HG03066 (cell line): Measurements from ENCODE around the gene ST7.
"Not testable (repeated sequence)": the region's sequence is repeated elsewhere in the genome, so short reads cannot be mapped to it uniquely, and the experiment has no call there.

Experiments
- ATAC-seq: cut with Tn5 transposase; IDR thresholded peaks from one replicate; pipeline ENCODE4 v1.9.1; 2021; ENCODE audit warnings: low read depth; ENCODE audit not compliant: unreplicated experiment

The ST7 gene

GRCh38 chr7:117120321-117120720 is 167.0 kb downstream of the ST7 start:
- ATAC-seq: not testable (repeated sequence)

- ATAC-seq: not testable (repeated sequence)
Measured at GRCh38 chr7:117122036-117122435, 168.7 kb downstream of the ST7 start.

DNA sequence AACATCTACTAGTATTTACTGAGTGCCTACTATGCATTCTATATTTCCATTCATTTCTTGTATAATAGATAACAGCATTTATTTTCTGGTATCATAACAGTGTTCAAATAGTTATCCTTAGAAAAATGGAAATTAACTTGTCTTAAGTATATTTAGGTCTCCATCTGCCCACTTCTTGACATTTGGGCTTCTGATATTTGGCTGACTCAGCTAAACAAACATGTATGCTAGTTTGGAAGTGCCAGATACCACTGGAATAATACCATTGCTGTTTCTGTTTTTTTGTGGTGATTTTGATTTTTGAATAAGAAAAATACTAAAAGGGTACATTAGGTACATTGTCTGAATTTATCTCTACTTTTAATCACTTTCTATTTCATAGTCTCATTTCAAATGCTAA is 169.2 kb downstream of the ST7 start:
- ATAC-seq: no peak

GRCh38 chr7:117123311-117123926 is 170.1 kb downstream of the ST7 start:
- ATAC-seq: no peak

GRCh38 chr7:117124591-117125220 is 171.4 kb downstream of the ST7 start:
- peak; percentile 91 for ATAC-seq

DNA sequence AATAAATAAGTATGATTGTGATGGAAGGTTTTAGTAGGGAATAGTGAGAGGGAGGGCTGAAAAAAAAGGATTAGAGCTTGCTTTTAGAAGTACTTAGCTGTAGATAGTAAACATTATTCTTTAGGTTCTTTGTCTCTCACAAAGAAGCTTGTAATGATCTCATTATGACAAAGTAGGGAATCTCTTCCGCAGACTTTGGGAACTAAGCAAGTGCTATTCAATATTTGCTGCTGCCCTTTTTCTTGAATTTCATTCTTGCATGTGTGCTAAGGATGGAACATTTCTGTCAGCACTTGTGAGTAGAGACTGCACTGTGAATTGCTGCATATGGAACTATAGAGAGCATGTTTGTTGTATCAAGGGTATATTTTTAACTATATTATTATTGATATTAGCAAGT is 173.4 kb downstream of the ST7 start:
- ATAC-seq: no peak

GRCh38 chr7:117127585-117128168 is 174.4 kb downstream of the ST7 start:
- peak; percentile 51 for ATAC-seq

- no peak for ATAC-seq
Measured at GRCh38 chr7:117129521-117129955, 176.2 kb downstream of the ST7 start.

- no peak for ATAC-seq
Measured at GRCh38 chr7:117130262-117130661, 177.0 kb downstream of the ST7 start.

DNA sequence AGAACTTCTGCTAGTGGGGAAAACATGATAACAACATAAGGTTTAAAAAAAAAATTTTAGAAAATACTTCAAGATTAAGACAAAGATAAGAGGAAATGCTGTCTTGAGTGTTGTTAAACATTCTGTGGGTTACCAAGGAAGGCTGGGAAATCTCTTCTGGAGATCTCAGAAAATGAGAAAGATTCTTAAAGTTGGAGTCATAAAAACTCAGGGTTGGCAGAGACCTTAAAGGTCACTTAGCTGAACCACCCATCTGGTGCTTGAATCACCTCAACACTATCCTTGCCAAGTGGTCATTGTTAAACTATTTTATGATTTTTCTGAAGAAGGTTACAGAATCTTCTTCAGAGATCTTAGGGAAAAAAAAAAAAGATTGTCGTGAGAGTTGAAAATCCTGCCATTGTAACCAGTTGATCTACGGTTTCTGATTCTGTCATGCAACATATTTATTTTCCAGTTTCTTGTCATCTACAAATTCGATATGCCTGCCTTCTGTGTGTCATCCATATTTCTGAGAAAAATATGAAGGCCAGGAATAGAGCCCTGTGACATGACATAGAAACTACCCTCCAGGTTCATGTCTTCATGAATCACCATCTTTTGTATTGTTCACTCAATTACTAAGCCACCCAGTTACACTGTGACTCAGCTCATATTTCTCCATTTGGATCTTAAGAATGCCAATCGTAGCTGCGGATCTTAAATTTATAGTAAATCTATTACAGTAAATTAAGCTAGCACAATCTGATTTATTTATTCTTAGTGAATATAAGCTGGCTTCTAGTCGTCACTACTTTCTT is 179.2 kb downstream of the ST7 start:
- no peak for ATAC-seq

GRCh38 chr7:117133125-117133524 is 179.8 kb downstream of the ST7 start:
- no peak for ATAC-seq

DNA sequence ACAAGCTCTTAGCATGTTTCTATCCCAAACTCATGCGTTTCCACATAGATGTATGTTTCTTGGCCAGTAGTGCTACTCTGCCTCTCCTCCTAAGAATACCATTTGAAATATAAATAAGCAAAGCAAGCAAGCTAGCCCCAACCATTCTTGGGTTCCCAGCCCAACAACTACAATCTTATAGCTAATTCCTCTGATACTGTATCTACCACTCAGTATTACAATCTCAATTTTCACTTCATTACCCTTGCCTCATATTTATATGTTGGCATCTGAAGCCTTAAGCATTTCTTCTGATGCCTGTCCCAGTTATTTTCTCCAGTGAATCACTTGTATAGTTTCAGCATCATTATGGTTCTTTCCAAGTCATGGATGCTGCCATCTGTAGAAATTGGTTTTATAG is 181.1 kb downstream of the ST7 start:
- no peak for ATAC-seq

DNA sequence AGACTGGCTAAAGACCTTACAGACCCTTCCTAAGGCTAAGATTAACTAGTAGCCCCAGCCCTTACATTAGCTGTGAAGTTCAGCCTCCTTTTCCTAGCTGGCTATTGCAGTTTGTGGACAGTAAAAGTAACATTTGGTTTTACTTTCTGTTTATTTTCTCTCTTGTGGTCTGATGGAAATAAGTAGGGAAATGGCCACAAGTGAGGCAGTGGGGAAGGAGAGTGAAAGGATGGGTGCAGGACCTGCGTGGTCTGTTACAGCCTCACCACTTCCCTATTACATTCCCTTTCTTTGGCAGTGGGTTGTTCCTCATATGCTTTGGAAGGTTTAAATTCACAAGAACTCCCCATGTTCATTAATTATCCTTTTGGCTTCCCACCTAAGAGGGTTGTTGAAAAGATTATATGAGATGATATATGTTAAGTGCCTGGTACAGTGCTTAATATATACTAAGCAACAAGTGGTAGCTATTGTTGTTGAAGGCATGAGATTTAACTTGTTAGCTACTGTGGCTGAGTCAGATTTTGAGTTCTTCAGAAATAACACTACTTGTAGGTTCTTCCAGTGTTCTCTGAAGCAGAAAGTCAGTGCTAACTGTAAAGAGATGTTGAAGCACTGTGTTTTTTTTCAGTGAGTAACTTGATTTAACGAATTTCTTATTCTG is 181.7 kb downstream of the ST7 start:
- no peak for ATAC-seq

DNA sequence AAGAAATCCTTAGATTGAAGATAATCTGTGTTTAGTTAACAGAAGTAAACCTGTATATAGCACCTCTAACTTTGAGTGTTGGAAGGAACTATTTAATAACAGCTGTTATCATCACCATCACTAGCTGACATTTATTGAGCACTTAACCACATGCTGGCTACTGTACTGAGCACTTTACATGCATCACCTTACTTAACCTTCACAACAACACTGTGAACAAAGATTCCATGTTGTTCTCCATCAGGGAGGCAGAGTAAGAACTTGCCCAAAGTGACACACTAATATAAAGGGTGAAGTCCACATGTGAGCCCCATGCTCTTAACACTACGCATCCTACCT is 182.2 kb downstream of the ST7 start:
- ATAC-seq: no peak

- no peak for ATAC-seq
Measured at GRCh38 chr7:117137868-117138267, 184.6 kb downstream of the ST7 start.

- ATAC-seq: no peak
Measured at GRCh38 chr7:117138495-117138894, 185.2 kb downstream of the ST7 start.

GRCh38 chr7:117138981-117139380 is 185.7 kb downstream of the ST7 start:
- no peak for ATAC-seq

GRCh38 chr7:117139397-117139984 is 186.2 kb downstream of the ST7 start:
- no peak for ATAC-seq

GRCh38 chr7:117140921-117141320 is 187.6 kb downstream of the ST7 start:
- ATAC-seq: no peak

- no peak for ATAC-seq
Measured at GRCh38 chr7:117143066-117143465, 189.8 kb downstream of the ST7 start.

- ATAC-seq: no peak
Measured at GRCh38 chr7:117143580-117143979, 190.3 kb downstream of the ST7 start.
